T-helper 2 cell treated with Interferon-gamma antibody and Interleukin-4, amounts not matched to agents 100 ng/mL and 5 ng/mL, for 36 hours (primary cell): ENCODE results near the gene TAF11L11. TPM values are rescaled to one million over a fixed set of nuclear protein-coding genes. Genes with fewer than 3 reads are reported as not detected.
"Not testable (repeated sequence)": the region's sequence is repeated elsewhere in the genome, so short reads cannot be mapped to it uniquely, and the experiment has no call there.

Experiments
- intact Hi-C: fragments of 100-400 bp; cut with micrococcal nuclease; formaldehyde crosslinking; loops from one replicate; pipeline ENCODE4 v1.15.1; 2023
- total RNA-seq: library from RNA; stranded (reverse); gene quantifications from 2 replicates; pipeline ENCODE4 v1.2.3, GENCODE V29; 2022

Gene TAF11L11
- not detected in 2 replicates for total RNA-seq

- intact Hi-C loops: not testable (repeated sequence)
Measured at GRCh38 chr5:17603880-17604279, at the start of gene TAF11L11. Gene TAF11L11 (plus strand): TSS chr5:17604183.

- intact Hi-C loops: not testable (repeated sequence)
Measured at GRCh38 chr5:17585658-17586057, 18.3 kb upstream of the TAF11L11 start, which contains the start of gene TAF11L7. Gene TAF11L7 (minus strand): TSS chr5:17585758.

GRCh38 chr5:17590860-17591259, 13.1 kb upstream of the TAF11L11 start, which contains the start of gene TAF11L8:
Gene TAF11L8 (minus strand): TSS chr5:17590960.
- intact Hi-C loops: not testable (repeated sequence)

- intact Hi-C loops: not testable (repeated sequence)
Measured at GRCh38 chr5:17594255-17594654, 9.7 kb upstream of the TAF11L11 start, which contains the start of gene TAF11L9. Gene TAF11L9 (minus strand): TSS chr5:17594394.

GRCh38 chr5:17597728-17598127, 6.3 kb upstream of the TAF11L11 start, which contains the start of gene TAF11L10:
Gene TAF11L10 (minus strand): TSS chr5:17597828.
- intact Hi-C loops: not testable (repeated sequence)

- intact Hi-C loops: no loop called here
Measured at GRCh38 chr5:17604951-17605350, 968 bp downstream of the TAF11L11 start.

- intact Hi-C loops: not testable (repeated sequence)
Measured at GRCh38 chr5:17607461-17607860, 3.5 kb downstream of the TAF11L11 start.

- intact Hi-C loops: not testable (repeated sequence)
Measured at GRCh38 chr5:17610092-17610491, 6.1 kb downstream of the TAF11L11 start, which contains the start of gene TAF11L12. Gene TAF11L12 (plus strand): TSS chr5:17610392.

- intact Hi-C loops: no loop called here
Measured at GRCh38 chr5:17614872-17615605, 11.1 kb downstream of the TAF11L11 start.

- intact Hi-C loops: no loop called here
Measured at GRCh38 chr5:17619354-17619753, 15.4 kb downstream of the TAF11L11 start.

GRCh38 chr5:17620627-17621026, 16.6 kb downstream of the TAF11L11 start:
- intact Hi-C loops: no loop called here

GRCh38 chr5:17625686-17626085, 21.7 kb downstream of the TAF11L11 start:
- intact Hi-C loops: no loop called here

GRCh38 chr5:17631788-17632187, 27.8 kb downstream of the TAF11L11 start, which contains the start of gene TAF11L13:
Gene TAF11L13 (plus strand): TSS chr5:17632088.
- intact Hi-C loops: not testable (repeated sequence)

- intact Hi-C loops: no loop called here
Measured at GRCh38 chr5:17634160-17634559, 30.2 kb downstream of the TAF11L11 start, which contains the start of gene TAF11L14. Gene TAF11L14 (plus strand): TSS chr5:17634460.

- intact Hi-C loops: not testable (repeated sequence)
Measured at GRCh38 chr5:17649232-17649631, 45.2 kb downstream of the TAF11L11 start.

GRCh38 chr5:17655201-17655759, 51.3 kb downstream of the TAF11L11 start:
- intact Hi-C loops: not testable (repeated sequence)

Other genes with a start within 250 kb of the TAF11L11 start
- not detected in 2 replicates for gene TAF11L2, start 106.0 kb upstream of the TAF11L11 start, total RNA-seq
- not detected in 2 replicates for gene TAF11L3, start 85.8 kb upstream of the TAF11L11 start, total RNA-seq
- gene TAF11L4, start 82.4 kb upstream of the TAF11L11 start, total RNA-seq: not detected in 2 replicates
- gene TAF11L5, start 78.9 kb upstream of the TAF11L11 start, total RNA-seq: not detected in 2 replicates
- not detected in 2 replicates for gene TAF11L6, start 75.5 kb upstream of the TAF11L11 start, total RNA-seq
- gene TAF11L7, start 18.4 kb upstream of the TAF11L11 start, total RNA-seq: not detected in 2 replicates
- not detected in 2 replicates for gene TAF11L8, start 13.2 kb upstream of the TAF11L11 start, total RNA-seq
- gene TAF11L9, start 9.8 kb upstream of the TAF11L11 start, total RNA-seq: not detected in 2 replicates
- gene TAF11L10, start 6.4 kb upstream of the TAF11L11 start, total RNA-seq: not detected in 2 replicates
- not detected in 2 replicates for gene TAF11L12, start 6.2 kb downstream of the TAF11L11 start, total RNA-seq
- not detected in 2 replicates for gene TAF11L13, start 27.9 kb downstream of the TAF11L11 start, total RNA-seq
- not detected in 2 replicates for gene TAF11L14, start 30.3 kb downstream of the TAF11L11 start, total RNA-seq